ENCODE data around the gene ANXA1.

Gene ANXA1

GRCh38 chr9:73180403-73180802 is 28.7 kb downstream of the ANXA1 start:
- Histone ChIP-seq H4K12ac (ENCODE audit: low read depth, low read length) (no peak overlapping the region), H3K4me3 (ENCODE audit: low read depth, low read length) (no peak overlapping the region), H3K27ac (ENCODE audit: low read depth, low read length) (no peak overlapping the region), H2AK5ac (ENCODE audit: low read length) (no peak overlapping the region), H3K4ac (ENCODE audit: low read depth, low read length) (no peak overlapping the region), H2BK120ac (ENCODE audit: insufficient read depth, low read length, poor library complexity) (no peak overlapping the region), H3K9me3 (ENCODE audit: insufficient read depth, low read depth, low read length) (no peaks in the 10 kb centered on the region), H3K18ac (ENCODE audit: low read length) (no peak overlapping the region), H4K8ac (ENCODE audit: low read depth, low read length) (no peak overlapping the region), H3K4me2 (ENCODE audit: low read length) (no peak overlapping the region), H2AFZ (ENCODE audit: insufficient read depth, low read length, poor library complexity) (no peak overlapping the region), H3K14ac (ENCODE audit: low read length) (no peak overlapping the region), H3K4me1 (ENCODE audit: control insufficient read depth in 1 of 2, insufficient read depth in 2 of 2, low read length in 2 of 2) (no peaks in the 10 kb centered on the region), H3K23ac (ENCODE audit: low read length) (no peak overlapping the region), H3K36me3 (ENCODE audit: control insufficient read depth in 1 of 2, insufficient read depth in 2 of 2, low read length in 2 of 2) (no peaks in the 10 kb centered on the region), H3K27me3 (ENCODE audit: insufficient read depth, low read length) (no peaks in the 10 kb centered on the region), H3K79me1 (ENCODE audit: low read length) (no peaks in the 10 kb centered on the region), H2BK5ac (ENCODE audit: low read depth, low read length, poor library complexity) (no peak overlapping the region), H3K9ac (ENCODE audit: low read length) (no peak overlapping the region), H2BK12ac (ENCODE audit: low read length) (no peak overlapping the region), H3K79me2 (ENCODE audit: control insufficient read depth, insufficient read depth, low read length, poor library complexity) (no peaks in the 10 kb centered on the region), H4K91ac (ENCODE audit: low read depth, low read length) (no peak overlapping the region)
- no CpG with 5 or more reads among the region's 1 CpG for WGBS (ENCODE audit: extremely low coverage, insufficient coverage, insufficient read length)
- DNase-seq, result no peak

DNA sequence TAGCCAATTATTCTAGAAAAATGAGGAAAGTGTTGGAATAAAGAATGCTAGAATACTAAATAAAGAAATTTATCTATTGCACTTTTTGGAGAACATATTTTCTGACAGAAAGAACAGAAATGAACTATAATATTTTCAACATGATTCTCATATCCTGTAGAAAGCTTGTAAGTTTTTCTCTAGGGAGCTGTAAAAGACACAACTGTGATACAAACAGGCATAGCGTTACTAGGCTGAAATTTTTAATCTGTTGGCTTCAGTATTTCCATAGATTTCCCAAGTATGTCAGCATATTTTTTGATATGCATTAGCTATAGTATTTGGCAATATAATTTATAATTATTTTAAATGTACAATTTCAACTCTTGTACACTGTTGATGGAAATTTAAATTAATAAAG is 31.3 kb downstream of the ANXA1 start:
- Histone ChIP-seq H3K27me3 (ENCODE audit: insufficient read depth, low read length) (no peaks in the 10 kb centered on the region), H3K27ac (ENCODE audit: low read depth, low read length) (no peak overlapping the region), H2BK120ac (ENCODE audit: insufficient read depth, low read length, poor library complexity) (no peak overlapping the region), H3K18ac (ENCODE audit: low read length) (no peak overlapping the region), H3K4me2 (ENCODE audit: low read length) (no peak overlapping the region), H2AK5ac (ENCODE audit: low read length) (no peak overlapping the region), H2BK5ac (ENCODE audit: low read depth, low read length, poor library complexity) (no peak overlapping the region), H2AFZ (ENCODE audit: insufficient read depth, low read length, poor library complexity) (no peak overlapping the region), H3K4ac (ENCODE audit: low read depth, low read length) (no peak overlapping the region), H3K4me1 (ENCODE audit: control insufficient read depth in 1 of 2, insufficient read depth in 2 of 2, low read length in 2 of 2) (no peaks in the 10 kb centered on the region), H4K12ac (ENCODE audit: low read depth, low read length) (no peak overlapping the region), H3K9ac (ENCODE audit: low read length) (no peak overlapping the region), H3K36me3 (ENCODE audit: control insufficient read depth in 1 of 2, insufficient read depth in 2 of 2, low read length in 2 of 2) (no peaks in the 10 kb centered on the region), H3K79me2 (ENCODE audit: control insufficient read depth, insufficient read depth, low read length, poor library complexity) (no peaks in the 10 kb centered on the region), H3K4me3 (ENCODE audit: low read depth, low read length) (no peak overlapping the region), H3K9me3 (ENCODE audit: insufficient read depth, low read depth, low read length) (no peaks in the 10 kb centered on the region), H3K23ac (ENCODE audit: low read length) (no peak overlapping the region), H4K91ac (ENCODE audit: low read depth, low read length) (no peak overlapping the region), H4K8ac (ENCODE audit: low read depth, low read length) (no peak overlapping the region), H3K79me1 (ENCODE audit: low read length) (no peaks in the 10 kb centered on the region), H3K14ac (ENCODE audit: low read length) (no peak overlapping the region), H2BK12ac (ENCODE audit: low read length) (no peak overlapping the region)
- DNase-seq, result no peak
- no CpG with 5 or more reads among the region's 1 CpG for WGBS (ENCODE audit: extremely low coverage, insufficient coverage, insufficient read length)

DNA sequence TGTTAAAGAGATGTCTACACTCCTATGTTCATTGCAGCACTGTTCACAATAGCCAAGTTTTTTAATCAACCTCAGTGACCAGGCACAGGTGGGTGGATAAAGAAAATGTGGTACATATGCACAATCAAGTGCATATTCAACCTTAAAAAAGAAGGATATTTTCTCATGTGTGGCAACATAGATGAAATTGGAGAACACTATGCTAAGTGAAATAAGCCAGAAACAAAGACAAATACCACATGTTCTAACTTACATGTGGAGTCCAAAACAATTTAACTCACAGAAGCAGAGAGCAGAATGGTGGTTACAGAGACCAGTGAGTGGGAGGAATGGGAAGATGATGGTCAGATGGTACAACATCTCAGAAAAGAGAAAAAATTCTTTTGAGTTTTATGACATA is 31.8 kb downstream of the ANXA1 start:
- Histone ChIP-seq H3K4me1 (ENCODE audit: control insufficient read depth in 1 of 2, insufficient read depth in 2 of 2, low read length in 2 of 2) (no peaks in the 10 kb centered on the region), H3K4me3 (ENCODE audit: low read depth, low read length) (no peak overlapping the region), H3K14ac (ENCODE audit: low read length) (no peak overlapping the region), H3K4ac (ENCODE audit: low read depth, low read length) (no peak overlapping the region), H2AK5ac (ENCODE audit: low read length) (no peak overlapping the region), H4K8ac (ENCODE audit: low read depth, low read length) (no peak overlapping the region), H3K9ac (ENCODE audit: low read length) (no peak overlapping the region), H3K36me3 (ENCODE audit: control insufficient read depth in 1 of 2, insufficient read depth in 2 of 2, low read length in 2 of 2) (no peaks in the 10 kb centered on the region), H2BK120ac (ENCODE audit: insufficient read depth, low read length, poor library complexity) (no peak overlapping the region), H3K18ac (ENCODE audit: low read length) (no peak overlapping the region), H2BK5ac (ENCODE audit: low read depth, low read length, poor library complexity) (no peak overlapping the region), H3K27me3 (ENCODE audit: insufficient read depth, low read length) (no peaks in the 10 kb centered on the region), H3K9me3 (ENCODE audit: insufficient read depth, low read depth, low read length) (no peaks in the 10 kb centered on the region), H2BK12ac (ENCODE audit: low read length) (no peak overlapping the region), H3K23ac (ENCODE audit: low read length) (no peak overlapping the region), H2AFZ (ENCODE audit: insufficient read depth, low read length, poor library complexity) (no peak overlapping the region), H4K12ac (ENCODE audit: low read depth, low read length) (no peak overlapping the region), H3K4me2 (ENCODE audit: low read length) (no peak overlapping the region), H4K91ac (ENCODE audit: low read depth, low read length) (no peak overlapping the region), H3K27ac (ENCODE audit: low read depth, low read length) (no peak overlapping the region), H3K79me2 (ENCODE audit: control insufficient read depth, insufficient read depth, low read length, poor library complexity) (no peaks in the 10 kb centered on the region), H3K79me1 (ENCODE audit: low read length) (no peaks in the 10 kb centered on the region)
- no peak for DNase-seq

- Histone ChIP-seq H3K79me2 (ENCODE audit: control insufficient read depth, insufficient read depth, low read length, poor library complexity) (no peaks in the 10 kb centered on the region), H3K4me2 (ENCODE audit: low read length) (no peak overlapping the region), H3K79me1 (ENCODE audit: low read length) (no peaks in the 10 kb centered on the region), H3K4ac (ENCODE audit: low read depth, low read length) (no peak overlapping the region), H3K14ac (ENCODE audit: low read length) (no peak overlapping the region), H2AK5ac (ENCODE audit: low read length) (no peak overlapping the region), H3K9ac (ENCODE audit: low read length) (no peak overlapping the region), H3K4me3 (ENCODE audit: low read depth, low read length) (no peak overlapping the region), H2BK120ac (ENCODE audit: insufficient read depth, low read length, poor library complexity) (no peak overlapping the region), H4K91ac (ENCODE audit: low read depth, low read length) (no peak overlapping the region), H2AFZ (ENCODE audit: insufficient read depth, low read length, poor library complexity) (no peak overlapping the region), H3K18ac (ENCODE audit: low read length) (no peak overlapping the region), H3K27me3 (ENCODE audit: insufficient read depth, low read length) (no peaks in the 10 kb centered on the region), H2BK12ac (ENCODE audit: low read length) (no peak overlapping the region), H3K23ac (ENCODE audit: low read length) (no peak overlapping the region), H3K9me3 (ENCODE audit: insufficient read depth, low read depth, low read length) (no peaks in the 10 kb centered on the region), H4K8ac (ENCODE audit: low read depth, low read length) (no peak overlapping the region), H3K4me1 (ENCODE audit: control insufficient read depth in 1 of 2, insufficient read depth in 2 of 2, low read length in 2 of 2) (no peaks in the 10 kb centered on the region), H3K27ac (ENCODE audit: low read depth, low read length) (no peak overlapping the region), H4K12ac (ENCODE audit: low read depth, low read length) (no peak overlapping the region), H2BK5ac (ENCODE audit: low read depth, low read length, poor library complexity) (no peak overlapping the region), H3K36me3 (ENCODE audit: control insufficient read depth in 1 of 2, insufficient read depth in 2 of 2, low read length in 2 of 2) (no peaks in the 10 kb centered on the region)
- peak in 1 of 2 donors; percentile 79 for DNase-seq
- WGBS (ENCODE audit: extremely low coverage, insufficient coverage, insufficient read length), result no CpG with 5 or more reads among the region's 3 CpGs
These were observed 32.5 kb downstream of the ANXA1 start for GRCh38 chr9:73183917-73184861.

Data from trophoblast cell (in vitro differentiated cells and primary cell).